Mesenchymal stem cell (in vitro differentiated cells and primary cell): ENCODE data around the gene APMAP.

Experiments used
- DNase-seq: peaks from one replicate; pipeline ENCODE4 v3.0.0-alpha.2; 2013
- H2AFZ ChIP-seq: one replicate; pipeline ENCODE4 v1.6.1; 2013; ENCODE audit warnings: low read depth, mild to moderate bottlenecking, control low read depth, inconsistent platforms, low read length, moderate library complexity
- H2AK5ac ChIP-seq: 2 replicates; pipeline ENCODE4 v1.6.1; 2013; ENCODE audit warnings: low read length, moderate library complexity, mild to moderate bottlenecking, inconsistent platforms; ENCODE audit not compliant: severe bottlenecking
- H2BK120ac ChIP-seq: one replicate; pipeline ENCODE4 v1.6.1; 2013; ENCODE audit warnings: low read depth, mild to moderate bottlenecking, inconsistent platforms, low read length, moderate library complexity
- H2BK12ac ChIP-seq, 2 experiments: one replicate each; pipeline ENCODE4 v1.6.1; 2013; ENCODE audit warnings: inconsistent platforms in 2 of 2, low read length in 2 of 2, mild to moderate bottlenecking in 2 of 2, moderate library complexity in 2 of 2, control low read depth in 1 of 2
- H2BK15ac ChIP-seq: one replicate; pipeline ENCODE4 v1.6.1; 2013; ENCODE audit warnings: mild to moderate bottlenecking, low read depth, inconsistent platforms; ENCODE audit not compliant: poor library complexity, severe bottlenecking
- H2BK5ac ChIP-seq: 2 replicates; pipeline ENCODE4 v1.6.1; 2013; ENCODE audit warnings: low read depth, mild to moderate bottlenecking, low read length, control low read depth, inconsistent platforms; ENCODE audit not compliant: poor library complexity, severe bottlenecking
- H3K14ac ChIP-seq, 2 experiments: one replicate each; pipeline ENCODE4 v1.6.1; 2013; ENCODE audit warnings: inconsistent platforms in 2 of 2, low read length in 2 of 2, control low read depth in 1 of 2, mild to moderate bottlenecking in 1 of 2, moderate library complexity in 1 of 2
- H3K18ac ChIP-seq, 2 experiments: one replicate each; pipeline ENCODE4 v1.6.1; 2013; ENCODE audit warnings: inconsistent platforms in 2 of 2, low read length in 2 of 2, control low read depth in 1 of 2, low read depth in 1 of 2, mild to moderate bottlenecking in 1 of 2
- H3K23ac ChIP-seq, 2 experiments: one replicate each; pipeline ENCODE4 v1.6.1; 2013; ENCODE audit warnings: inconsistent platforms in 2 of 2, low read length in 2 of 2, mild to moderate bottlenecking in 2 of 2, moderate library complexity in 2 of 2, control low read depth in 1 of 2
- H3K27ac ChIP-seq: 2 replicates; pipeline ENCODE4 v1.5.1; 2013; ENCODE audit warnings: mild to moderate bottlenecking, moderate library complexity, low read length, control low read depth, inconsistent platforms; ENCODE audit not compliant: poor library complexity, severe bottlenecking
- H3K27me3 ChIP-seq, 2 experiments: 2 replicates each; pipeline versions ENCODE4 v1.6.1 to v1.7.0; 2013; ENCODE audit warnings: low read length in 2 of 2, mild to moderate bottlenecking in 2 of 2, moderate library complexity in 2 of 2, control low read depth in 1 of 2, inconsistent platforms in 1 of 2; ENCODE audit not compliant: control insufficient read depth in 1 of 2, insufficient read depth in 1 of 2
- H3K36me3 ChIP-seq, 2 experiments: 2 replicates each; pipeline versions ENCODE4 v1.6.1 to v1.7.0; 2013; ENCODE audit warnings: low read length in 2 of 2, control low read depth in 1 of 2, inconsistent platforms in 1 of 2, low read depth in 1 of 2, mild to moderate bottlenecking in 1 of 2; ENCODE audit not compliant: insufficient read depth in 2 of 2, control insufficient read depth in 1 of 2
- H3K4ac ChIP-seq, 2 experiments: one replicate each; pipeline ENCODE4 v1.6.1; 2013; ENCODE audit warnings: inconsistent platforms in 2 of 2, low read length in 2 of 2, mild to moderate bottlenecking in 2 of 2, moderate library complexity in 2 of 2, control low read depth in 1 of 2, low read depth in 1 of 2
- H3K4me1 ChIP-seq: 2 replicates; pipeline ENCODE4 v1.6.1; 2013; ENCODE audit warnings: low read depth, low read length, control low read depth; ENCODE audit not compliant: control insufficient read depth, insufficient read depth
- H3K4me2 ChIP-seq: 2 replicates; pipeline ENCODE4 v1.6.1; 2013; ENCODE audit warnings: low read length, mild to moderate bottlenecking, inconsistent platforms; ENCODE audit not compliant: poor library complexity, severe bottlenecking
- H3K4me3 ChIP-seq, 2 experiments: 2 replicates each; pipeline versions ENCODE4 v1.5.1 to v1.7.0; 2013; ENCODE audit warnings: low read length in 2 of 2, mild to moderate bottlenecking in 2 of 2, control low read depth in 1 of 2, low read depth in 1 of 2; ENCODE audit not compliant: insufficient read depth in 1 of 2
- H3K79me1 ChIP-seq: replicated peaks from 2 replicates; pipeline ENCODE4 v1.6.1; 2013; ENCODE audit warnings: mild to moderate bottlenecking, control low read depth, low read length, inconsistent platforms; ENCODE audit not compliant: poor library complexity, severe bottlenecking
- H3K9ac ChIP-seq: 2 replicates; pipeline ENCODE4 v1.7.0; 2013; ENCODE audit warnings: mild to moderate bottlenecking, low read length, moderate library complexity
- H3K9me3 ChIP-seq: 2 replicates; pipeline ENCODE4 v1.7.0; 2013; ENCODE audit warnings: mild to moderate bottlenecking, low read length; ENCODE audit not compliant: control insufficient read depth
- H4K8ac ChIP-seq: one replicate; pipeline ENCODE4 v1.6.1; 2013; ENCODE audit warnings: inconsistent platforms, mild to moderate bottlenecking, low read length, moderate library complexity
- H4K91ac ChIP-seq: one replicate; pipeline ENCODE4 v1.6.1; 2013; ENCODE audit warnings: mild to moderate bottlenecking, low read length, inconsistent platforms
- WGBS: methylation state at CpG from one replicate; pipeline ENCODE4 v1.1.7; 2013; ENCODE audit warnings: mixed read lengths; 5-methylcytosine and 5-hydroxymethylcytosine counted together

Gene APMAP

GRCh38 chr20:24994470-24995368 is 2.2 kb upstream of the APMAP start:
- Histone ChIP-seq H3K9me3 (no peaks in the 10 kb centered on the region), H3K36me3 (no peaks in the 10 kb centered on the region), H3K4me1 (peaks cover 14% of the 10 kb centered on the region), H3K79me1 (peaks cover 13% of the 10 kb centered on the region), H2AFZ (no peak overlapping the region), H4K91ac (no peak overlapping the region), H3K4me3 (peak overlapping the region in 1 of 2 experiments; percentile 73), H3K27me3 (peaks cover 0 to 18% of the 10 kb centered on the region in 2 experiments), H3K14ac (no peak overlapping the region), H3K4me2 (no peak overlapping the region), H3K4ac (no peak overlapping the region), H3K18ac (peak overlapping the region in 1 of 2 experiments; percentile 3), H4K8ac (no peak overlapping the region), H2AK5ac (no peak overlapping the region), H3K27ac (no peak overlapping the region), H2BK12ac (no peak overlapping the region), H3K23ac (no peak overlapping the region), H2BK15ac (no peak overlapping the region), H2BK120ac (no peak overlapping the region), H3K9ac (peak overlapping the region; percentile 61), H2BK5ac (no peak overlapping the region)
- DNase-seq, result peak; percentile 76
- WGBS, result 48% methylated on average over 15 of the region's 20 CpGs

- H3K4ac ChIP-seq, result no peak overlapping the region
- H3K4me2 ChIP-seq, result no peak overlapping the region
- no peak overlapping the region for H2BK15ac ChIP-seq
- 96% methylated on average over 1 of the region's 1 CpG for WGBS
- no peak overlapping the region for H3K23ac ChIP-seq
- peak overlapping the region in 1 of 2 experiments; percentile 46 for H3K18ac ChIP-seq
- H2AK5ac ChIP-seq, result no peak overlapping the region
- H3K4me3 ChIP-seq, result no peak overlapping the region
- no peak overlapping the region for H3K27ac ChIP-seq
- no peaks in the 10 kb centered on the region for H3K36me3 ChIP-seq
- H3K14ac ChIP-seq, result no peak overlapping the region
- H2AFZ ChIP-seq, result no peak overlapping the region
- no peak overlapping the region for H4K8ac ChIP-seq
- H3K9me3 ChIP-seq, result no peaks in the 10 kb centered on the region
- H2BK5ac ChIP-seq, result no peak overlapping the region
- H3K4me1 ChIP-seq, result peaks cover 14% of the 10 kb centered on the region
- peaks cover 16% of the 10 kb centered on the region for H3K79me1 ChIP-seq
- no peak for DNase-seq
- H2BK120ac ChIP-seq, result no peak overlapping the region
- H2BK12ac ChIP-seq, result no peak overlapping the region
- H4K91ac ChIP-seq, result no peak overlapping the region
- H3K9ac ChIP-seq, result peak overlapping the region; percentile 93
- peaks cover 0 to 12% of the 10 kb centered on the region in 2 experiments for H3K27me3 ChIP-seq
These were observed 1.6 kb upstream of the APMAP start for GRCh38 chr20:24994186-24994465.

GRCh38 chr20:24993337-24994185 is 1.0 kb upstream of the APMAP start:
- no peak overlapping the region for H2AK5ac ChIP-seq
- H3K14ac ChIP-seq, result no peak overlapping the region
- peaks cover 0 to 7% of the 10 kb centered on the region in 2 experiments for H3K27me3 ChIP-seq
- H3K18ac ChIP-seq, result peak overlapping the region in 1 of 2 experiments; percentile 46
- no peak overlapping the region for H3K4ac ChIP-seq
- H3K9me3 ChIP-seq, result no peaks in the 10 kb centered on the region
- H4K8ac ChIP-seq, result no peak overlapping the region
- H3K4me1 ChIP-seq, result peaks cover 14% of the 10 kb centered on the region
- WGBS, result 86% methylated on average over 6 of the region's 9 CpGs
- H3K36me3 ChIP-seq, result no peaks in the 10 kb centered on the region
- H4K91ac ChIP-seq, result no peak overlapping the region
- H3K9ac ChIP-seq, result peak overlapping the region; percentile 93
- H2BK12ac ChIP-seq, result no peak overlapping the region
- H2BK5ac ChIP-seq, result no peak overlapping the region
- H2BK120ac ChIP-seq, result no peak overlapping the region
- no peak overlapping the region for H2BK15ac ChIP-seq
- H3K27ac ChIP-seq, result no peak overlapping the region
- H3K4me2 ChIP-seq, result no peak overlapping the region
- no peak overlapping the region for H2AFZ ChIP-seq
- peaks cover 20% of the 10 kb centered on the region for H3K79me1 ChIP-seq
- H3K23ac ChIP-seq, result no peak overlapping the region
- H3K4me3 ChIP-seq, result peak overlapping the region in 1 of 2 experiments; percentile 92
- DNase-seq, result peak; percentile 50
